GM19468 (cell line): Measurements from ENCODE around the gene CADM2.

Experiments
- ATAC-seq: cut with Tn5 transposase; IDR thresholded peaks from one replicate; pipeline ENCODE4 v1.9.1; 2021; ENCODE audit warnings: mild to moderate bottlenecking, moderate library complexity, moderate number of reproducible peaks; ENCODE audit not compliant: unreplicated experiment; ENCODE audit errors: extremely low read depth

Gene CADM2

DNA sequence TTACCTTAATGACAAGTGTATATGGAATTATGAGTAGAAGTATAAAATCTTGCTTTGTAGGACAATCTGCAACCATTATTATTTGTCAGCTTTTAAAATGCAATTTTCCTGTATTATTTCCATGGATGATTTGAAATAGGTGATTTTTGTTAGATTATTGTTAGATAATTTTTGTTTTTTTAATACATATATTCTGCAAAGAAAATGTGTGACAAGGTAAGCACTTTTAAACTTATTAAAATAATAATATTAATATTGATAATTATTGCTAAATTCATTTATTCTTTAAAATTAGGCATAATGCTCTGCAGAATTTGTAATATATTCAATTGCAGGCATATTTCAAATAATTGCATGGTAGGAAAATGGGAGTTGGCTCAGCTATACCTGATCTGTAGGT is 329.5 kb downstream of the CADM2 start:
- ATAC-seq, result no peak

DNA sequence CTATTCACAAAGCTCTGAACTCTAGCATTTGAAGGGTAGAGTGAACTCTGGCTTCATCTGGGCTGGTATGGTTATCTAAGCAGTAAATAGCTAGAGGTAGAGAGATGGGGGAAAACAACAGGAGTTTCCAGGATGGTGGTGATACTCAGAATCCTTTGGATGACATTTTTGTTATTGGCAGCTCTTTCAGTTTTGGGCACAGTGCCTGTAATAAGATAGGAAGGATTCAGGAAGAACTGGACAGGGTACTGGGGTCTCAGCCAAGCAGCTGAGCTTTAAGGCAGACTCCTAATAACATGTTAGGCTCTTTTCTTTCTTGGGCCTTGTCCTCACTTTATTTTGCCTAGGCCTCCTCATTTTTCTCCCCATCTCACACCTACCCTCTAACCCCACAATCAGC is 338.5 kb downstream of the CADM2 start:
- no peak for ATAC-seq

DNA sequence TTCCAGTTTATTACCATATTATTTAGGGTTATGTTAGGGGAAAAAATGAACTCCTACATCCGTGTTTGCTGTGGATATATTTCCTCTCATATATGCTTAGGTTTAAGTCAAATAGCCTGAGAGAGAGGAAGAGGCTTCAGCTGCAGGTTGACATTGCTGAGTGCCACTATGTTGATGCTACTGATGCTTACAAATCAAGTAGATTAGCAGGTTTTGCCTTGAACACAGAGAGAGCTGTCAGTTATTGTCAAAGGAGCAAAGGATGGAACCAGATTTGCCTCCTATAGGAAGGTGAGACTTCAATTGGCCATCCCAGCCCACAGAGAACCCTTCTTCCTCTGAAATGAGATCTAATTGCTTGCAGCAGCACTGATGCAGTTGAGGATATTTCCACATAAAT is 339.2 kb downstream of the CADM2 start:
- no peak for ATAC-seq

DNA sequence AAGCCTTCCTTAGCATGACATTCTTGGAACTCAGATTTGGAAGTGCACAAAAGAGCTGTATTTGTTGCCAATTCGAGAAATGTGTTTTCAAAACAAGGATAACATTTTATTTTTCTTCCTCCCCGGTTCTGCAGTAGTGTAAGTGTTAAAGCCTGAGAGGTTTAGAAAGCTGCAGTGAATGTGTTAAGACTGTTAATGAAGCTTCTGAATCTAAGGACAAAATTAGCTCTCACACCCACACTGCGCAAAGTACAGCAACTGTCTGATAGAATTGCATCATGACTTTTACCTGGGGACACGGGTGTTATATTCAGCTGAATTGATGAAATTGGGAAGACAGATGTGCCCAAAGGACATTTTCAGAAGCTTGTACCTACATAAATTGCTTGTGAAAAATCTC is 344.4 kb downstream of the CADM2 start:
- ATAC-seq, result no peak

- no peak for ATAC-seq
Measured at GRCh38 chr3:85304360-85304964, 345.7 kb downstream of the CADM2 start.

DNA sequence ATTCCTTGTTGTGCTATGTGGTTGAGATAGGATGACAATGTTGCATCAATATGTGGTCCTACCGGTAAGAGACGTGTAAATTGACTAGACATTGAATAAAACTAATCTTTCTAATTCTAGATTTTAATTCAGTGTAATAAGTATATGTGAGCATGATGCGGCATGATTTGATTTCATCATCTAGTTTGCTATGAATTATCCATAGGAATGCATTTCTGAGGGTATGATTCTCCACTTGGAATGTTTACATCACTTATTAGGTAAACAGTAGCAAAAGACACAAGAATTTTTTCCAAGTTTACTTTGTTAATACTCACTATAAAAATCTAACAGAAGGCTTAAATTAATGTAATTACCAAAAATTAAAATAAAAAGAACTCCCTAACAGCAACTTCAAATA is 353.5 kb downstream of the CADM2 start:
- no peak for ATAC-seq

DNA sequence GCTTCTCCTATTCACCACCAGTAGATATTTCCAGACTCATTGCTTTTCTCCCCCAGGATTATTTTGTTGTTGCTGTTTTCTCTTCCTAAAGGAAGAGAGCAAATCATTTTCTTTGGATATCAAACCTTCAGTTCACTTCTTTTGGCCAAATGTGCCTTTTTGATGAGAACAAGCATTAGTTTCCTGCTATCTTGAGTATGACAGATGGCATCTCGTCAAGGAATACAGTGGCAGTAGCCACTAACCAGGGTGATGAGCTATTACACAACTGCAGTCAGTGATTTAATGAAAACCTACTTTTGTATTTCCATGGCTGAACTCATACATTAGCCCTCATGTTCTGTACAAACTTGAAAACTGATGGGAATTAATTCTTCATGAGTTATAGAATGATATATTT is 354.6 kb downstream of the CADM2 start:
- no peak for ATAC-seq

GRCh38 chr3:85316252-85316651 is 357.5 kb downstream of the CADM2 start:
- no peak for ATAC-seq

DNA sequence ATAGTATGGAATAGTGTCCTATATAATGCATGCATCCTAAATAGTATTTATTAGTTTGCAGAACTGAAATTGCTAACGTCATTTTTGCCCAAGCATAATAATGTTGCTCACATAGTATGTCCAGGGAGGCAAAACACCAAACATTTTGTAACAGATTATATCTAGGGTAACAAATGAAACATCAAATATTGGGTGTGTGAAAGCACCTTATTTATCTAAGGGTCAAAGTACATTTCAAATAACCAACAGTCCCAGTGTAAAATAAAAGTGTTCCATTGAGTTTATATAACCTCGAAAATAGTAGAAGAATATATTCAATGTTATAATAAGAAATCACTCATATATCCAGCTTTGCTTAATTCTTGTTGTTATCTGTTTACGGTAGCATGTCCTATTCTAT is 363.1 kb downstream of the CADM2 start:
- no peak for ATAC-seq

DNA sequence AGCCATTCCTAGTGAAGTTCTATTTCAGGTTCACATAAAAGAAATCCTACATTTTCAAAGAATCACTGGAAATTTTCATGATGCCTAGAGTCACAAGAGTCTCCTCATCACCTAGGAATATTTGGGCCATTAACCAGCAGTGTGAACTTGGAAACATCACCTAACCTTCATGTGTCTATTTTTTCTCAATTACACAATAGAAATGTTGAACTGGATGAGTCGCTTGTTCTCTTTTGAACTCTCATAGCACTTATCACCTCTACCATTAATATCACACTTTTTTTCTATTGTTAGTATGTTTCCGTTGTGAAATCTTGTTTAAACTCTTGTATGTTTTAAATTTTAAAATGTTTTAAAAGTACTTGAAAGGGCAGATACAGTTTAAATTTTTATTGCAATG is 371.3 kb downstream of the CADM2 start:
- no peak for ATAC-seq

DNA sequence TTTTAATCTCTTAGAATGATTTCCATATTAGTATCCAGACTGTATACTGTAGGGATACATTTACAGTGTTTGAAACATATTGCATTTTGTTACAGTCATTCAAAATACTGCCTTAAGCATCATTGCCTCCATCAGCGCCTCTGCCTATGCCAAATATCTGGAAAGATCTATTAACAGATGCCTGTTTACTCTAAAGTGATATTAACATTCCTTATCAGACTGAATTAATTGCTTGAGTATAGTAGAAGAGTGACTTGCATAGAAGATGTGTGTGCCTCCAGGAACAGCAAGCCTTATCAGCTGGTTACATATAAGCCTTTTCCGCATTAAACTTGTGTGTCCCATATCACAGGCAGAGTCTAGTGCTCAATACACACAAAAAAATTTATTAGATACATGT is 379.1 kb downstream of the CADM2 start:
- no peak for ATAC-seq

GRCh38 chr3:85342915-85343314 is 384.1 kb downstream of the CADM2 start:
- no peak for ATAC-seq

DNA sequence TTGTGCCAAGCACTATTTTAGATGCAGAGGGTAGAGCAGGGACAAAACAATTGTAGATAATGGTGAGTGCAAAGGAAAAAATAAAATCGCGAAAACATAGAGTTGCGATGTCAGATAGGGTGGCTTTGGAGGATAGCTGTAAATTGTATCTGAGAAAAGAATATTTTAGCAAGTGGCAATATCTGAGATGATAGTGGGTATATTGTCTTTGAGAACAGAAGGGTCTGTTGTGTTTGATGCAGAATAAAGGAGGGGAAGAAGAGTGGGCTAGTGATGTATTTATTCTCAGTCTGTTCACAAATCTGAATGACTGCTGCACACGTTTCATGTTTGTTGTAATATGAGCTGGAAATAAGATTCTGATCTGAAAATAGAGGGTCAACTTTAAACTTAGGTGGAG is 396.8 kb downstream of the CADM2 start:
- ATAC-seq, result no peak

DNA sequence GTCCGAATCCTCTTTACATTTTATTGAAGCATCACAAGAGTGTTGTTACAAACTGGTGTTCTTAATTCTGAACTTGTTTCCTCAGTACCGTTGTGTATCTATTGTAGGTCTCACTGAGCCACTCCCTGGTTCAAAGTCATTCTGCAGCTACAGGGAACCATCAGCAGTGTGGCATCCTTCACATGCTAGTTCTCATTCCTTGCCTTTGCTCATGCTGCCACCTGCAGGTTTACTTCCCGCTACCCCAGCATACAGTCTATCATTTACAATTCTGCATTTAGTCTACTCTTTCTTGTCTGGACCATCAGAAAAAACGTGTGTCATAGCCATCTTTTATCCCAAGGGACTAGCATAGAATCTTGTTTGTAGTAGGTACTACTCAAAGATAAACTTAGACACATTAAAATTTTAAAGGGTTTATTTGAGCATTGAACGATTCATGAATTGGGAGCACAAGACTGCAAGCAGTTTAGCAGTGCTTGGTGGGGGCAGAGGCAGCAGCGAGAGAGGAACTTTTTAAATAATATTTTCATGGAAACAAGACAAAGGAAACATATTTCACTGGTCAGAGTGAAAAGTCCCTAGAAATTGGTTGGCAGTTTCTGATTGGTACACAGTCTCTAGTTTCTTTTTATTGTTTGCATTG is 402.1 kb downstream of the CADM2 start:
- peak; percentile 39 for ATAC-seq

DNA sequence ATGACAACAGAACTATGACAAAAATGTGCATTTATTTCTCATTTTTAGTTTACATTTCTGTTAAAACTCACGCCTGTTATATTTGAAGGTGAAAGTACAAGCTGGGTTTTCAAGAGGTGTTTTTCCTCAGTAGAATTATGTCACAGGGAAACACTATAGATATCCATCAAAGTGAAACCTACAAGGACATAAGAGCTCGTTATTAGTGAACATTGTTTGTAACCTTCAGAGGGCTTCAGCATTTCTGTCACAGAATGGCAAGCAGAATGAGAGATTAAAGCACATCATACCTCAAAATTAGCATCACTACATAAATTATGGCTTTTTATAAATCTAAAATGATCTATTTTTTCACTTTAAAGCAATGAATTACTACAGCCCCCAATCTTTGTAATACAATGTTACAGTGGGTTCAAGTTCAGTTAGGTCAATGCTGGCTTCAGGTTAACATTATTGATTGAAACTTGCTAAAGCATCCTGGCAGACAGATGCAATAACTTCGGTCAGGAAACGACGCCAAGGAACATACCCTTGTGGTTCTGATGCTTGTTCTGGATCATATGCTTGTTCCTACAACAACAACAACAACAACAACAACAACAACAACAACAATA is 405.6 kb downstream of the CADM2 start:
- ATAC-seq, result no peak

- no peak for ATAC-seq
Measured at GRCh38 chr3:85370341-85370740, 411.6 kb downstream of the CADM2 start.

DNA sequence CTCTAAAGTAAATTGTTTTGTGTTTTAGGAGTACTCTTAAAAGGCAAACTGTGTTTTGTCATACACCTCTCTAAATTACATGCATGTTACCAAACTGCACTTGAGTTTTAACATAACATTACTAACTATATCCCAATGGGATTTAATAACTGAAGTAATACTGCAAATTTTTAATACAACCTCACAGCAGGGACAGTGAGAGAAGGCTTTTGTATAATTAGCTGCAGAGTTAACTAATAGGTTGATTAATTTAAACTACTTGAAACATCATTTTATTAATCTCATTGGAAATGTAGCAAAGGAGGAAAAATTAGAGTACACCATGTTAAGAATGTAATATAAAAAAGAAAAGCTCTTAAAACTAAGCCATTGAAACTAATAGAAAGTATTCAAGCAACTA is 417.3 kb downstream of the CADM2 start:
- ATAC-seq, result no peak

DNA sequence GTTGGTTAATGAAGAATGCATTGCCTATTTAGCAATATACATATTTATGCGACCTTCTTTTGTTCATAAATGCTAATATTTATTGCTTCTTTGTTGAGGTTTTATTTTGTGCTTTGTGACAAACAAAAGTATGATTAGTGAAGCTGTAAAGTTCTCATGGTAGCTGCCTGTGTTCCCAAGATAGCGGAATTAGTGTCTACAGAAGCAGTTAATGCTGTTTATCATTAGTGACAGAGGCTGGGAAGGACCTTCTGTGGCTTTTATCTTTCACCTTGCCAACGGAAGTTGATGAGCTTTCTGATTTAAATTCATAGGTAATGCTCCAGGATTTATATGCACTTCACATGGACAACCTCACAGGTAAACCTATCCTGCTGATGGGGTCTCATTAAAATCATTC is 418.3 kb downstream of the CADM2 start:
- ATAC-seq, result no peak

DNA sequence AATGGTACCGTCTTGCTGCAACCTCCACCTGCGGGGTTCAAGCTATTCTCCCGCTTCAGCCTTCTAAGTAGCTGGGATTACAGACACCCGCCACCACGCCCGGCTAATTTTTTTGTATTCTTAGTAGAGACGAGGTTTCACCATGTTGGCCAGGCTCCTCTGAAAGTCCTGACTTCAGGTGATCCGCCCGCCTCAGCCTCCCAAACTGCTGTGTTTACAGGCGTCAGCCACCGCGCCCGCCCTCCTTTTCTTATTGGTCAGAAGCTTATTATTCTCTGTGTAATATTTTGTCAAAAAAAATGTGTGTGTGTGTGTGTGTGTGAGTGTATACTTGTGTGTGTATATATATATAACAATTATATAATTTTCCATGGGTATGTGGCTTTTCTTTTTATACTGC is 425.6 kb downstream of the CADM2 start:
- ATAC-seq, result no peak

DNA sequence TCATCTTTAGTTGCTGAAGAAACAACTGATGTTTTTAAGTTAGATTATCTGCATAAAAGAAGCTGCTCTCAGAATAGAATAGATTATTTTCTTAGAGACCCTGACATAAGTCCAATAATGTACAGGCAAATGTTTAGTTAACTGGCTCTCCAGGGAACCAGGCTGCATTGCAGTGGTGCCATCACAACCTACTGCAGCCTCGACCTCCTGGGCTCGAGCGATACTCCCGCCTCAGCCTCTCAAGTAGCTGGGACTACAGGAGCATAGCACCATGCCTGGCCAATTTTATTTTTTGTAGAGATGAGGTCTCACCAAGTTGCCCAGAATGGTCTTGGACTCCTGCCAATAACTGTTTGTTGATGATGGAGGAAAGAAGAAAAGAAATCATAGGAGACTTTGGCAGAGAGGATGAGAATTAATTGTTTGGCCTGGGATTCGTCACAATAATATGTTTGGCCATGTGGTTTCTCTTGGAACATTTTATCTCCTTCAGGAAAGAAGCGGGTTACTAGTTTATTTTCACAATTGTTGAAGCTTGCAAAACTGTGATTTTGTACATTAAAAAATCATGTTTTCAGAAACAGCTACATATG is 429.2 kb downstream of the CADM2 start:
- no peak for ATAC-seq

- no peak for ATAC-seq
Measured at GRCh38 chr3:85394424-85394823, 435.6 kb downstream of the CADM2 start.

- ATAC-seq, result no peak
Measured at GRCh38 chr3:85397434-85397833, 438.6 kb downstream of the CADM2 start.
